IPS-18c (cell line): Measurements from ENCODE around the gene AAK1.
"Not testable (repeated sequence)": the region's sequence is repeated elsewhere in the genome, so short reads cannot be mapped to it uniquely, and the experiment has no call there.

Experiments
- H3K4me3 ChIP-seq: 2 replicates; pipeline ENCODE4 v1.7.0; 2013; ENCODE audit warnings: low read depth, mild to moderate bottlenecking, low read length, moderate library complexity; ENCODE audit not compliant: insufficient read depth
- H3K9me3 ChIP-seq: one replicate; pipeline ENCODE4 v1.6.1; 2013; ENCODE audit warnings: mild to moderate bottlenecking, low read length, moderate library complexity; ENCODE audit not compliant: control insufficient read depth, insufficient read depth

AAK1 gene

GRCh38 chr2:69643602-69644505 lies at the start of gene AAK1:
AAK1 (minus strand) TSS chr2:69643739; CDS start chr2:69643040, 699 bp downstream.
- Histone ChIP-seq H3K4me3 (peak within 1 kb of the TSS; percentile 99), H3K9me3 (no peaks in the 10 kb centered on the region)

- Histone ChIP-seq H3K4me3 (no peak overlapping the region), H3K9me3 (no peaks in the 10 kb centered on the region)
Measured at GRCh38 chr2:69692424-69692823, 48.9 kb upstream of the AAK1 start.

GRCh38 chr2:69689969-69690368 lies 46.4 kb upstream of the AAK1 start:
- Histone ChIP-seq H3K4me3 (no peak overlapping the region), H3K9me3 (no peaks in the 10 kb centered on the region)

- no peaks in the 10 kb centered on the region for H3K9me3 ChIP-seq
- H3K4me3 ChIP-seq: no peak overlapping the region
Measured at GRCh38 chr2:69689466-69689865, 45.9 kb upstream of the AAK1 start.

GRCh38 chr2:69687971-69688611 lies 44.6 kb upstream of the AAK1 start:
- no peak overlapping the region for H3K4me3 ChIP-seq
- no peaks in the 10 kb centered on the region for H3K9me3 ChIP-seq

GRCh38 chr2:69686813-69687212 lies 43.3 kb upstream of the AAK1 start:
- Histone ChIP-seq H3K9me3 (no peaks in the 10 kb centered on the region), H3K4me3 (no peak overlapping the region)

- Histone ChIP-seq H3K4me3 (no peak overlapping the region), H3K9me3 (no peaks in the 10 kb centered on the region)
Measured at GRCh38 chr2:69685321-69686048, 41.9 kb upstream of the AAK1 start.

- no peak overlapping the region for H3K4me3 ChIP-seq
- H3K9me3 ChIP-seq: no peaks in the 10 kb centered on the region
Measured at GRCh38 chr2:69683170-69683971, 39.8 kb upstream of the AAK1 start.

GRCh38 chr2:69682525-69682924 lies 39.0 kb upstream of the AAK1 start:
- no peaks in the 10 kb centered on the region for H3K9me3 ChIP-seq

GRCh38 chr2:69680001-69680675 lies 36.6 kb upstream of the AAK1 start:
- Histone ChIP-seq H3K9me3 (no peaks in the 10 kb centered on the region), H3K4me3 (no peak overlapping the region)

More at GRCh38 chr2:69682525-69682924, 39.0 kb upstream of the AAK1 start:
- H3K4me3 ChIP-seq: no peak overlapping the region

- H3K9me3 ChIP-seq: no peaks in the 10 kb centered on the region
- H3K4me3 ChIP-seq: no peak overlapping the region
Measured at GRCh38 chr2:69677914-69678313, 34.4 kb upstream of the AAK1 start.

GRCh38 chr2:69676146-69676545 lies 32.6 kb upstream of the AAK1 start:
- H3K4me3 ChIP-seq: no peak overlapping the region
- H3K9me3 ChIP-seq: no peaks in the 10 kb centered on the region

GRCh38 chr2:69674316-69674670 lies 30.8 kb upstream of the AAK1 start:
- no peak overlapping the region for H3K4me3 ChIP-seq

GRCh38 chr2:69673098-69673497 lies 29.6 kb upstream of the AAK1 start:
- not testable (repeated sequence) for H3K4me3 ChIP-seq, H3K9me3 ChIP-seq

More at GRCh38 chr2:69674316-69674670, 30.8 kb upstream of the AAK1 start:
- H3K9me3 ChIP-seq: no peaks in the 10 kb centered on the region

GRCh38 chr2:69669666-69670065 lies 26.1 kb upstream of the AAK1 start:
- H3K9me3 ChIP-seq: peaks cover 2% of the 10 kb centered on the region
- H3K4me3 ChIP-seq: no peak overlapping the region

GRCh38 chr2:69668598-69668997 lies 25.1 kb upstream of the AAK1 start:
- no peak overlapping the region for H3K4me3 ChIP-seq
- H3K9me3 ChIP-seq: peaks cover 3% of the 10 kb centered on the region
